CD14-positive monocyte (primary cell): Measurements from ENCODE around the gene TEPSIN. TPM values are rescaled to one million over a fixed set of nuclear protein-coding genes. Genes with fewer than 3 reads are reported as not detected.
A peak's percentile ranks its signal among the peaks of the same experiment; 100 is the strongest.

Source experiments
- DNase-seq, 3 donors: peaks; one replicate each; pipeline ENCODE4 v3.0.0-alpha.2; 2011 to 2022
- H2AFZ ChIP-seq: 2 replicates; pipeline ENCODE4 v1.6.0; 2012; ENCODE audit warnings: mild to moderate bottlenecking, low read depth, low read length, inconsistent platforms; ENCODE audit not compliant: insufficient read depth, poor library complexity, severe bottlenecking
- H3K27ac ChIP-seq, 2 donors: 1 replicate in 1 of 2; 2 replicates in 1 of 2; pipeline ENCODE4 v1.5.1; 2012 to 2013; ENCODE audit warnings: low read length in 2 of 2, control low read depth in 1 of 2, inconsistent platforms in 1 of 2, low read depth in 1 of 2, mild to moderate bottlenecking in 1 of 2
- H3K27me3 ChIP-seq, 2 donors: one replicate each; pipeline versions ENCODE4 v1.6.0 to v1.6.1; 2011 to 2013; ENCODE audit warnings: low read length in 2 of 2; ENCODE audit not compliant: control insufficient read depth in 2 of 2, insufficient read depth in 2 of 2
- H3K36me3 ChIP-seq, 2 donors: replicated peaks in 1 of 2; 1 replicate in 1 of 2; 2 replicates in 1 of 2; pipeline versions ENCODE4 v1.5.1 to v1.6.1; 2012 to 2013; ENCODE audit warnings: low read length in 2 of 2, control low read depth in 1 of 2, inconsistent platforms in 1 of 2, mild to moderate bottlenecking in 1 of 2; ENCODE audit not compliant: insufficient read depth in 2 of 2, control insufficient read depth in 1 of 2
- H3K4me1 ChIP-seq, 2 donors: 1 replicate in 1 of 2; 2 replicates in 1 of 2; pipeline versions ENCODE4 v1.5.1 to v1.6.1; 2012 to 2013; ENCODE audit warnings: low read length in 2 of 2, control low read depth in 1 of 2, inconsistent platforms in 1 of 2, mild to moderate bottlenecking in 1 of 2, moderate library complexity in 1 of 2; ENCODE audit not compliant: insufficient read depth in 2 of 2, control insufficient read depth in 1 of 2
- H3K4me2 ChIP-seq: replicated peaks from 2 replicates; pipeline ENCODE3; 2012; ENCODE audit warnings: low read length, moderate library complexity, mild to moderate bottlenecking; ENCODE audit not compliant: poor library complexity, severe bottlenecking; ENCODE audit errors: extremely low read depth
- H3K4me3 ChIP-seq, 3 experiments: fragments of 200-600 bp in 1 of 3; sonication (generic) in 1 of 3; replicated peaks in 1 of 3; 1 replicate in 2 of 3; 2 replicates in 1 of 3; pipeline ENCODE4 v1.5.1; 2011 to 2013; ENCODE audit warnings: low read length in 3 of 3, mild to moderate bottlenecking in 3 of 3, control low read depth in 2 of 3, low read depth in 2 of 3, inconsistent platforms in 1 of 3, moderate library complexity in 1 of 3
- H3K79me2 ChIP-seq: 2 replicates; pipeline ENCODE4 v1.6.0; 2012; ENCODE audit warnings: mild to moderate bottlenecking, control low read depth, inconsistent platforms, low read length, moderate library complexity; ENCODE audit not compliant: insufficient read depth
- H3K9ac ChIP-seq: 2 replicates; pipeline ENCODE4 v1.6.0; 2017; ENCODE audit warnings: low read length, mild to moderate bottlenecking; ENCODE audit not compliant: insufficient read depth, poor library complexity, severe bottlenecking
- H3K9me3 ChIP-seq, 2 donors: replicated peaks in 1 of 2; 1 replicate in 1 of 2; 2 replicates in 1 of 2; pipeline versions ENCODE4 v1.5.1 to v1.6.1; 2012 to 2013; ENCODE audit warnings: low read length in 2 of 2, control low read depth in 1 of 2; ENCODE audit not compliant: control insufficient read depth in 1 of 2, insufficient read depth in 1 of 2
- H4K20me1 ChIP-seq: 2 replicates; pipeline ENCODE4 v1.6.0; 2012; ENCODE audit warnings: mild to moderate bottlenecking, low read length, control low read depth, moderate library complexity; ENCODE audit not compliant: insufficient read depth
- H3K27ac Mint-ChIP-seq, 7 donors: one replicate each; pipeline ENCODE4 v1.8.0; 2020; ENCODE audit warnings: mild to moderate bottlenecking in 7 of 7, mixed read lengths in 7 of 7, moderate library complexity in 6 of 7, inconsistent platforms in 2 of 7
- H3K27me3 Mint-ChIP-seq, 3 donors: one replicate each; pipeline ENCODE4 v1.8.0; 2021 to 2022; ENCODE audit warnings: low read depth in 3 of 3, mild to moderate bottlenecking in 3 of 3, mixed read lengths in 3 of 3, moderate library complexity in 3 of 3, inconsistent platforms in 1 of 3
- H3K36me3 Mint-ChIP-seq, 2 donors: one replicate each; pipeline ENCODE4 v1.8.0; 2020; ENCODE audit warnings: mixed read lengths in 2 of 2, inconsistent platforms in 1 of 2, mild to moderate bottlenecking in 1 of 2
- H3K4me1 Mint-ChIP-seq: one replicate; pipeline ENCODE4 v1.8.0; 2020; ENCODE audit warnings: mild to moderate bottlenecking, mixed read lengths
- H3K4me3 Mint-ChIP-seq, 2 donors: one replicate each; pipeline ENCODE4 v1.8.0; 2020; ENCODE audit warnings: mild to moderate bottlenecking in 2 of 2, mixed read lengths in 2 of 2, moderate library complexity in 1 of 2
- H3K9me3 Mint-ChIP-seq, 7 donors: one replicate each; pipeline ENCODE4 v1.8.0; 2020 to 2022; ENCODE audit warnings: mixed read lengths in 7 of 7, mild to moderate bottlenecking in 6 of 7, moderate library complexity in 6 of 7, inconsistent platforms in 2 of 7
- CTCF ChIP-seq: fragments of 200-600 bp; IDR thresholded peaks from one replicate; pipeline ENCODE4 v1.8.0; 2022; ENCODE audit warnings: antibody characterized with exemption, mild to moderate bottlenecking
- WGBS: methylation state at CpG from one replicate; pipeline ENCODE4 v1.1.5; 2013; ENCODE audit warnings: missing lambda C conversion rate; ENCODE audit not compliant: insufficient coverage; 5-methylcytosine and 5-hydroxymethylcytosine counted together
- intact Hi-C, 2 donors: fragments of 100-400 bp; cut with micrococcal nuclease; formaldehyde crosslinking; loops; one replicate each; pipeline versions ENCODE4 v1.15.0 to v1.15.1; 2023
- polyA plus RNA-seq, 3 donors: library from polyadenylated mRNA; depleted of rRNA in 1 of 3; unstranded in 2 of 3; stranded (reverse) in 1 of 3; fragments of 300-500 nt in 2 of 3; fragments of >200 nt in 1 of 3; fragmentation: Illumina TruSeq in 2 of 3; gene quantifications; 1 replicate in 2 of 3; 2 replicates in 1 of 3; pipeline ENCODE4 v1.2.3, GENCODE V29; 2012 to 2021

TEPSIN gene
- polyA plus RNA-seq, 3 donors: 3.4 to 136 (median 4.5) TPM

- TF ChIP-seq CTCF: no peak
- no peak overlapping the region for H3K4me3 Mint-ChIP-seq
- WGBS: 98% methylated on average over 22 of the region's 22 CpGs
- Histone ChIP-seq H3K9ac (no peak overlapping the region), H4K20me1 (peaks cover 70% of the 10 kb centered on the region), H3K36me3 (peaks cover 80 to 100% of the 10 kb centered on the region in 2 donors), H3K27me3 (no peaks in the 10 kb centered on the region), H3K4me1 (peaks cover 9 to 17% of the 10 kb centered on the region in 2 donors), H3K9me3 (no peaks in the 10 kb centered on the region), H3K4me3 (no peak overlapping the region), H3K4me2 (no peak overlapping the region), H2AFZ (no peak overlapping the region), H3K27ac (no peak overlapping the region), H3K79me2 (peaks cover 48% of the 10 kb centered on the region)
- no peaks in the 10 kb centered on the region for H3K9me3 Mint-ChIP-seq
- peak overlapping the region in 3 of 7 donors; percentile 28 to 75 (median 42) for H3K27ac Mint-ChIP-seq
- peaks cover 0 to 2% (median 0%) of the 10 kb centered on the region in 3 donors for H3K27me3 Mint-ChIP-seq
- peaks cover 73 to 93% of the 10 kb centered on the region in 2 donors for H3K36me3 Mint-ChIP-seq
- DNase-seq: no peak
- peaks cover 20% of the 10 kb centered on the region for H3K4me1 Mint-ChIP-seq
- intact Hi-C loops: no loop called here
Measured at GRCh38 chr17:81265576-81265975, 26.7 kb upstream of the TEPSIN start.

- Histone ChIP-seq H3K4me1 (peaks cover 9 to 17% of the 10 kb centered on the region in 2 donors), H3K9me3 (no peaks in the 10 kb centered on the region), H3K4me2 (no peak overlapping the region), H2AFZ (no peak overlapping the region), H3K4me3 (no peak overlapping the region), H3K36me3 (peaks cover 80 to 100% of the 10 kb centered on the region in 2 donors), H3K27me3 (no peaks in the 10 kb centered on the region), H3K27ac (no peak overlapping the region), H3K9ac (no peak overlapping the region), H3K79me2 (peaks cover 51% of the 10 kb centered on the region), H4K20me1 (peaks cover 72% of the 10 kb centered on the region)
- no peak overlapping the region for H3K27ac Mint-ChIP-seq
- peaks cover 76 to 93% of the 10 kb centered on the region in 2 donors for H3K36me3 Mint-ChIP-seq
- H3K4me3 Mint-ChIP-seq: no peak overlapping the region
- 97% methylated on average over 12 of the region's 12 CpGs for WGBS
- no peak for DNase-seq
- peaks cover 0 to 2% (median 0%) of the 10 kb centered on the region in 3 donors for H3K27me3 Mint-ChIP-seq
- H3K4me1 Mint-ChIP-seq: peaks cover 20% of the 10 kb centered on the region
- no peaks in the 10 kb centered on the region for H3K9me3 Mint-ChIP-seq
- intact Hi-C loops: no loop called here
- no peak for TF ChIP-seq CTCF
Measured at GRCh38 chr17:81264640-81265039, 25.8 kb upstream of the TEPSIN start.
